NCI-H510A (cell line): ENCODE data around the gene PABPC1L2B.
"Not testable (repeated sequence)": the region's sequence is repeated elsewhere in the genome, so short reads cannot be mapped to it uniquely, and the experiment has no call there.

Experiments
- DNase-seq: peaks from one replicate; lab custom pipeline; 2025; lab: John Stamatoyannopoulos, UW

PABPC1L2B gene

GRCh38 chrX:73002733-73003132, at the start of gene PABPC1L2B:
Gene PABPC1L2B, plus strand, starts transcription at chrX:73002939. Its CDS starts 704 bp downstream, at chrX:73003643.
- not testable (repeated sequence) for DNase-seq

GRCh38 chrX:72959971-72960370, 42.8 kb upstream of the PABPC1L2B start:
- not testable (repeated sequence) for DNase-seq

DNA sequence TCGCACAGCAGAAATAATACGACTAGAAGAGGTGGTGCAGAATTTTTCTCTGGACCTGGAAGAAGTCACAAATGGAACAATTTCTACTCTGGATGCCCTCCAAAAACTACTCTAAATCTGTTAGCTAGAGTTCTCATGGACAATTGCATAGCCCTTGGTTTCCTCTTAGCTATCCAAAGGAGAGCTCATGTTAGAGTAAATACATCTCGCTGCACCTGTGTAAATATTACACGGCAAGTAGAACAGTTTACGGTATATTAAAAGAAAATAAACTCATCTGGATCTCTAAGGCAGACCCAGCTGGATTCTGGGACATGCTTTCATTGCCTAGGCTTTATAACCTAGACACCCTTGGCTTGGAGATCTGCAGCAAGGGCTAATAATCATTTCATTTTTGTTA, 30.9 kb upstream of the PABPC1L2B start:
- not testable (repeated sequence) for DNase-seq

- DNase-seq: not testable (repeated sequence)
Measured at GRCh38 chrX:72974885-72975284, 27.9 kb upstream of the PABPC1L2B start.

- DNase-seq: not testable (repeated sequence)
Measured at GRCh38 chrX:72980894-72981469, 21.8 kb upstream of the PABPC1L2B start.

- not testable (repeated sequence) for DNase-seq
Measured at GRCh38 chrX:73004032-73004431, 1.3 kb downstream of the PABPC1L2B start.

DNA sequence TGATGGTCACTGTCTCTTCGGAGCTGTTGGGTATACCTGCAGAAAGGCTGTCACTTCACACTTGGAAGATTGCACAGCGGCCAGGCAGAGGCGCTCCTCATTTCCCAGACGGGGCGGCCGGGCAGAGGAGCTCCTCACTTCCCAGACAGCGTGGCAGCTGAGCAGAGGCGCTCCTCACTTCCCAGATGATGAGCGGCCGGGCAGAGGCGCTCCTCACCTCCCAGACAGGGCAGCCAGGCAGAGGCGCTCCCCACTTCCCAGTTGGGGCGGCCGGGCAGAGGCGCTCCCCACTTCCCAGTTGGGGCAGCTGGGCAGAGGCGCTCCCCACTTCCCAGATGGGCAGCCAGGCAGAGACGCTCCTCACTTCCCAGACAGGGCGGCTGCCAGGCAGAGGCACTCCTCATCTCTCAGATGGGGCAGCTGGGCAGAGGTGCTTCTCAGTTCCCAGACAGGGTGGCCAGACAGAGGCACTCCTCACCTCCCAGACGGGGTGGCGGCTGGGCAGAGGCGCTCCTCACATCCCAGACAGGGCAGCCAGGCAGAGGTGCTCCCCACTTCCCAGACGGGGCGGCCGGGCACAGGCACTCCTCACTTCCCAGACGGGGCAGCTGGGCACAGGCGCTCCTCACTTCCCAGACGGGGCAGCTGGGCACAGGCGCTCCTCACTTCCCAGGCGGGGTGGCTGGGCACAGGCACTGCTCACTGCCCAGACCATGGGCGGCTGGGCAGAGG, 18.8 kb downstream of the PABPC1L2B start:
- DNase-seq: no peak

- DNase-seq: not testable (repeated sequence)
Measured at GRCh38 chrX:73022093-73022445, 19.3 kb downstream of the PABPC1L2B start.

- no peak for DNase-seq
Measured at GRCh38 chrX:73028876-73029275, 26.1 kb downstream of the PABPC1L2B start.
